GM23338 (cell line): Measurements from ENCODE around the gene ARHGAP42.
"Not testable (repeated sequence)": the region's sequence is repeated elsewhere in the genome, so short reads cannot be mapped to it uniquely, and the experiment has no call there.

Experiments
- CREB1 ChIP-seq: fragments of 250-450 bp; sonication (Bioruptor Pico); IDR thresholded peaks from 2 replicates; pipeline ENCODE4 v1.5.0; 2020; ENCODE audit warnings: low read depth, mild to moderate bottlenecking, moderate library complexity
- EZH2 ChIP-seq: fragments of 200-600 bp; sonication (generic); IDR thresholded peaks from one replicate; pipeline ENCODE4 v1.8.0; 2017; ENCODE audit warnings: antibody characterized with exemption, mild to moderate bottlenecking, low read depth; ENCODE audit not compliant: unreplicated experiment
- EZH2phosphoT487 ChIP-seq: fragments of 200-600 bp; sonication (generic); IDR thresholded peaks from one replicate; pipeline ENCODE4 v1.8.1; 2018; ENCODE audit warnings: antibody characterized with exemption; ENCODE audit not compliant: unreplicated experiment
- NANOG ChIP-seq: IDR thresholded peaks from 2 replicates; pipeline ENCODE4 v1.6.1; 2016; ENCODE audit warnings: antibody characterized with exemption, borderline replicate concordance
- POLR2AphosphoS5 ChIP-seq: IDR thresholded peaks from 2 replicates; pipeline ENCODE4 v1.6.1; 2016; ENCODE audit warnings: antibody characterized with exemption, low read depth
- ZNF462 ChIP-seq: fragments of 250-450 bp; sonication (Bioruptor Pico); IDR thresholded peaks from 2 replicates; pipeline ENCODE4 v1.5.0; 2020; ENCODE audit warnings: mild to moderate bottlenecking, moderate library complexity
- TF ChIP-seq, protein P1 (sequence below), 2 experiments: fragments of 200-600 bp in 1 of 2; sonication (generic) in 1 of 2; conservative IDR thresholded peaks; 2 replicates each; pipeline versions ENCODE4 v1.5.1 to v1.6.1; 2016 to 2017; ENCODE audit warnings: antibody characterized with exemption in 2 of 2, low read depth in 2 of 2, mild to moderate bottlenecking in 2 of 2, moderate library complexity in 1 of 2
- TF ChIP-seq, protein P2 (sequence below): IDR thresholded peaks from 2 replicates; pipeline ENCODE4 v1.6.1; 2016; ENCODE audit warnings: antibody characterized with exemption
- TF ChIP-seq, protein P3 (sequence below): IDR thresholded peaks from one replicate; pipeline ENCODE4 v1.6.1; 2018; ENCODE audit warnings: antibody characterized with exemption; ENCODE audit not compliant: unreplicated experiment

- TF ChIP-seq POLR2AphosphoS5; EZH2phosphoT487; NANOG; CREB1 (CRISPR knock-in tag); EZH2; ZNF462 (CRISPR knock-in tag): not testable (repeated sequence)
- TF ChIP-seq, protein P1, sequence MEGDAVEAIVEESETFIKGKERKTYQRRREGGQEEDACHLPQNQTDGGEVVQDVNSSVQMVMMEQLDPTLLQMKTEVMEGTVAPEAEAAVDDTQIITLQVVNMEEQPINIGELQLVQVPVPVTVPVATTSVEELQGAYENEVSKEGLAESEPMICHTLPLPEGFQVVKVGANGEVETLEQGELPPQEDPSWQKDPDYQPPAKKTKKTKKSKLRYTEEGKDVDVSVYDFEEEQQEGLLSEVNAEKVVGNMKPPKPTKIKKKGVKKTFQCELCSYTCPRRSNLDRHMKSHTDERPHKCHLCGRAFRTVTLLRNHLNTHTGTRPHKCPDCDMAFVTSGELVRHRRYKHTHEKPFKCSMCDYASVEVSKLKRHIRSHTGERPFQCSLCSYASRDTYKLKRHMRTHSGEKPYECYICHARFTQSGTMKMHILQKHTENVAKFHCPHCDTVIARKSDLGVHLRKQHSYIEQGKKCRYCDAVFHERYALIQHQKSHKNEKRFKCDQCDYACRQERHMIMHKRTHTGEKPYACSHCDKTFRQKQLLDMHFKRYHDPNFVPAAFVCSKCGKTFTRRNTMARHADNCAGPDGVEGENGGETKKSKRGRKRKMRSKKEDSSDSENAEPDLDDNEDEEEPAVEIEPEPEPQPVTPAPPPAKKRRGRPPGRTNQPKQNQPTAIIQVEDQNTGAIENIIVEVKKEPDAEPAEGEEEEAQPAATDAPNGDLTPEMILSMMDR (conservative IDR thresholded peaks at IDR 0.05; ENCODE audit: low read depth in 2 of 2), result not testable (repeated sequence)
- TF ChIP-seq, protein P2, sequence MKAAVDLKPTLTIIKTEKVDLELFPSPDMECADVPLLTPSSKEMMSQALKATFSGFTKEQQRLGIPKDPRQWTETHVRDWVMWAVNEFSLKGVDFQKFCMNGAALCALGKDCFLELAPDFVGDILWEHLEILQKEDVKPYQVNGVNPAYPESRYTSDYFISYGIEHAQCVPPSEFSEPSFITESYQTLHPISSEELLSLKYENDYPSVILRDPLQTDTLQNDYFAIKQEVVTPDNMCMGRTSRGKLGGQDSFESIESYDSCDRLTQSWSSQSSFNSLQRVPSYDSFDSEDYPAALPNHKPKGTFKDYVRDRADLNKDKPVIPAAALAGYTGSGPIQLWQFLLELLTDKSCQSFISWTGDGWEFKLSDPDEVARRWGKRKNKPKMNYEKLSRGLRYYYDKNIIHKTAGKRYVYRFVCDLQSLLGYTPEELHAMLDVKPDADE, result not testable (repeated sequence)
- TF ChIP-seq, protein P3, sequence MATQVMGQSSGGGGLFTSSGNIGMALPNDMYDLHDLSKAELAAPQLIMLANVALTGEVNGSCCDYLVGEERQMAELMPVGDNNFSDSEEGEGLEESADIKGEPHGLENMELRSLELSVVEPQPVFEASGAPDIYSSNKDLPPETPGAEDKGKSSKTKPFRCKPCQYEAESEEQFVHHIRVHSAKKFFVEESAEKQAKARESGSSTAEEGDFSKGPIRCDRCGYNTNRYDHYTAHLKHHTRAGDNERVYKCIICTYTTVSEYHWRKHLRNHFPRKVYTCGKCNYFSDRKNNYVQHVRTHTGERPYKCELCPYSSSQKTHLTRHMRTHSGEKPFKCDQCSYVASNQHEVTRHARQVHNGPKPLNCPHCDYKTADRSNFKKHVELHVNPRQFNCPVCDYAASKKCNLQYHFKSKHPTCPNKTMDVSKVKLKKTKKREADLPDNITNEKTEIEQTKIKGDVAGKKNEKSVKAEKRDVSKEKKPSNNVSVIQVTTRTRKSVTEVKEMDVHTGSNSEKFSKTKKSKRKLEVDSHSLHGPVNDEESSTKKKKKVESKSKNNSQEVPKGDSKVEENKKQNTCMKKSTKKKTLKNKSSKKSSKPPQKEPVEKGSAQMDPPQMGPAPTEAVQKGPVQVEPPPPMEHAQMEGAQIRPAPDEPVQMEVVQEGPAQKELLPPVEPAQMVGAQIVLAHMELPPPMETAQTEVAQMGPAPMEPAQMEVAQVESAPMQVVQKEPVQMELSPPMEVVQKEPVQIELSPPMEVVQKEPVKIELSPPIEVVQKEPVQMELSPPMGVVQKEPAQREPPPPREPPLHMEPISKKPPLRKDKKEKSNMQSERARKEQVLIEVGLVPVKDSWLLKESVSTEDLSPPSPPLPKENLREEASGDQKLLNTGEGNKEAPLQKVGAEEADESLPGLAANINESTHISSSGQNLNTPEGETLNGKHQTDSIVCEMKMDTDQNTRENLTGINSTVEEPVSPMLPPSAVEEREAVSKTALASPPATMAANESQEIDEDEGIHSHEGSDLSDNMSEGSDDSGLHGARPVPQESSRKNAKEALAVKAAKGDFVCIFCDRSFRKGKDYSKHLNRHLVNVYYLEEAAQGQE, result not testable (repeated sequence)
Measured at GRCh38 chr11:101013702-101014101, 326.6 kb downstream of the ARHGAP42 start.
